GM10266 (cell line): ENCODE measurements around the gene SMCO4.

Source experiments
- DNase-seq: peaks from one replicate; pipeline ENCODE4 v3.0.0; 2012; ENCODE audit errors: extremely low spot score
- CTCF ChIP-seq: IDR thresholded peaks from 2 replicates; pipeline ENCODE4 v1.5.1; 2012; ENCODE audit warnings: mild to moderate bottlenecking, low read depth; ENCODE audit not compliant: control insufficient read depth, insufficient read depth; ENCODE audit errors: missing control alignments

Gene SMCO4

GRCh38 chr11:93481696-93482095, 61.5 kb downstream of the SMCO4 start:
- peak; percentile 39 for TF ChIP-seq CTCF
- no peak for DNase-seq

GRCh38 chr11:93481279-93481678, 61.9 kb downstream of the SMCO4 start:
- DNase-seq = no peak
- no peak for TF ChIP-seq CTCF

GRCh38 chr11:93480756-93481155, 62.4 kb downstream of the SMCO4 start:
- DNase-seq = no peak
- TF ChIP-seq CTCF = no peak

GRCh38 chr11:93480256-93480655, 62.9 kb downstream of the SMCO4 start:
- no peak for TF ChIP-seq CTCF
- no peak for DNase-seq

GRCh38 chr11:93478841-93479240, 64.3 kb downstream of the SMCO4 start:
- no peak for DNase-seq
- no peak for TF ChIP-seq CTCF

- no peak for DNase-seq
- TF ChIP-seq CTCF = no peak
Observed at GRCh38 chr11:93477684-93478234, 65.4 kb downstream of the SMCO4 start.

- no peak for DNase-seq
- no peak for TF ChIP-seq CTCF
Observed at GRCh38 chr11:93476796-93477195, 66.4 kb downstream of the SMCO4 start.
